CD4-positive, alpha-beta T cell treated with Interleukin-6 at 100 ng/mL for 8 hours (primary cell): ENCODE data around the gene CKAP2L.

ENCODE experiments used
- DNase-seq: peaks from one replicate; pipeline ENCODE4 v3.0.0-alpha.2; 2020; ENCODE audit warnings: mixed read lengths, low spot score

CKAP2L gene

DNA sequence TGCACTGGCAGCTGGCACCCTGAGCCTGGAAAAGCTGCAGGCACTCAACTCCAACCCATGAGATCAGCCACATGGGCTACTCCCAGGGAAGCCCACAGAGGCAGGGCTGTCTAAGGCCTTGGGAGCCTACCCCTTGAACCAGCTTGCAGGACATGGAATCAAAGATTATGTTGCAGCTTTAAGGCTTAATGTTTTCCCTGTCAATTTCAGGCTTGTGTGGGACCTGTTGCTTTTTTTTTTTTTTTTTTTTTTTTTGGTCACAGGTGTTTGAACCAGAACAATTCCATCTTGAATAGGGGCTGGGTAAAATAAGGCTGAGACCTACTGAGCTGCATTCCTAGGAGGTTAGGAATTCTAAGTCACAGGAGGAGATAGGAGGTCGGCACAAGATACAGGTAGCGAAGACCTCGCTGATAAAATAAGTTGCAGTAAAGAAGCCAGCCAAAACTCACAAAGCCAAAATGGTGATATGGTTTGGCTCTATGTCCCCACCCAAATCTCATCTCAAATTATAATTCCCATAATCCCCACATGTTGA, 27.4 kb upstream of the CKAP2L start:
- no peak for DNase-seq

GRCh38 chr2:112791019-112791418, 26.6 kb upstream of the CKAP2L start:
- no peak for DNase-seq

- DNase-seq = no peak
Measured at GRCh38 chr2:112790305-112790704, 25.9 kb upstream of the CKAP2L start.

DNA sequence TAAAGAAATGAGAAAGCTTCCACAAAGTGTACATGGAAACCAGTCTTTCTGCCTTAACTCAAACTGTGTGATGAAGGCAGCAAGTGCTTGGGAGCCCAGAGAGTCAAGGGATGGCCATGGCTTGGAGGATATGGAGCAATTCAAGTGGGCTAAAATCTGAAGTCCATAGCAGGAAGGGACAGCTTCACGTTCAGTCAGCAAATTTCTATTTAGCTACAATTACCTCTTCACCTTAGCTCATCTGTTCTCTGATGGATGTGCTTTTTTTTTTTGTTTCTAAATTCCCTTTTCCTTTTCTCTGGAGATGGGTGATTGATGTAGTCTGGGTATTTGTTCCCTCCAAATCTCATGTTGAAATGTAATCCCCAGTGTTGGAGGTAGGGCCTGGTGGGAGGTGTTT, 24.8 kb upstream of the CKAP2L start:
- DNase-seq = no peak

DNA sequence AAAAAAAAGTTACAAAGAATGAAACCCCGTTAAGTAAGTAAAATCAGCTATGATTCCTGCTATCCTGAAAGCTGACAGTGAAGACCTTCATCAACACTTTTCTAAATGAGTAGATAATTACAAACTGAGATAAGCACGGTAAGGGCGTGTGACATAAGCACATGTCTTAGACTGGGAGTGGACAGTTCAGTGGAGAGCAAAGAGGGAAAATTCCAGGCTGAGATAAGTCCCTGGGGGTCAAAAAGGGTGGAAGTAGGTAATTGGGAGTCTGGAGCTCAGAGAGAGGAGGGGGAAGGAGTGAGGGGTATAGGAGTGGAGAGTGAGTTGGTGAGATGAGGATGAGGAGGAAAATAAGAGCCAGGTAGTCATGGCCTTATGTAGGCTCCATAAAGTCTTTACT, 24.2 kb upstream of the CKAP2L start:
- DNase-seq = no peak

- DNase-seq = no peak
Measured at GRCh38 chr2:112787729-112788393, 23.5 kb upstream of the CKAP2L start.

- no peak for DNase-seq
Measured at GRCh38 chr2:112787294-112787693, 22.9 kb upstream of the CKAP2L start.

GRCh38 chr2:112784199-112785189, 20.1 kb upstream of the CKAP2L start, which contains the start of gene IL1A:
IL1A (minus strand) TSS chr2:112784493; CDS start chr2:112783770, 723 bp downstream.
- no peak for DNase-seq

DNA sequence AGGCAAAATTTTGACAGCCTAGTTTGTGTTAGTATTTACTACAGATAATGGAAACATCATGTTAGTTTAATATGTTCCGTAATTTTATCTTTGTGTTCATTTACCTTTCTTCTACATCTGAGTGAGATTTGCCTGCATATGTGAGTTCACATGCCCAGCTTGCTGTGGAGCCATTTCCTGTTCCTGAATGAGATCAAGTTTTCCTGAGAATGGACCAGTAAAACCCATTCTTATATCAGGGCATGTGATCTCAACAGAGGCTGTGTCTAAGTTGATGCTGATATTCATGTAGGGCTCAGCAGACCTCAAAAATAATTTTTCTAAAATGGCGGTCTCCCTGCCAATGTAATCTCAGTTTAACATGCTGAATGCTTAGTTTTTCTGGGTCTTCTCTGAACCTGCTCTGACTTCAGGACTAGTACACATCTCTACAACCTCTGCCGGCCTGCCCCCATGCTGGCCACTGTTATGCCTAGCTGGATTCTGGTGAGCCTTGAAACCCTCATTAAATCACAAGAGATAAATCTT, 18.8 kb upstream of the CKAP2L start:
- no peak for DNase-seq

GRCh38 chr2:112782234-112782799, 17.9 kb upstream of the CKAP2L start:
- no peak for DNase-seq

DNA sequence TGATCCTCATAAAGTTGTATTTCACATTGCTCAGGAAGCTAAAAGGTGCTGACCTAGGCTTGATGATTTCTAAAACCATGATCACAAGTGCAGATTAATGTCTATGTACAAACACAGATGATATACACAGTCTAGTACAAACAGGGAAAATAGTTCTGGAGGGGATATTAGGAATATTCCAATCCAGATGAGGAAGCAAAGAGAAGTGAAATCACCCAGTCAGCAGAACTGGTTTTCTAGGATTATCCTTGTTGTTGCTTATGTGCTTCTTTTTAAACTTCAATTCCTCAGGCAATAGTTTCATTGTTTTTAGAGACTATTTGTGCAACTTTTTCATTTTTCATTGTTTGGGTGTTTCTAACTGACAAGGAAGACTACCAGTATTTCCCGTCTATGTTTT, 15.2 kb upstream of the CKAP2L start:
- DNase-seq = no peak

- no peak for DNase-seq
Measured at GRCh38 chr2:112777036-112777435, 12.6 kb upstream of the CKAP2L start.

GRCh38 chr2:112776113-112776512, 11.7 kb upstream of the CKAP2L start:
- no peak for DNase-seq

- no peak for DNase-seq
Measured at GRCh38 chr2:112774536-112775285, 10.3 kb upstream of the CKAP2L start.

GRCh38 chr2:112773556-112773955, 9.1 kb upstream of the CKAP2L start:
- DNase-seq = no peak

DNA sequence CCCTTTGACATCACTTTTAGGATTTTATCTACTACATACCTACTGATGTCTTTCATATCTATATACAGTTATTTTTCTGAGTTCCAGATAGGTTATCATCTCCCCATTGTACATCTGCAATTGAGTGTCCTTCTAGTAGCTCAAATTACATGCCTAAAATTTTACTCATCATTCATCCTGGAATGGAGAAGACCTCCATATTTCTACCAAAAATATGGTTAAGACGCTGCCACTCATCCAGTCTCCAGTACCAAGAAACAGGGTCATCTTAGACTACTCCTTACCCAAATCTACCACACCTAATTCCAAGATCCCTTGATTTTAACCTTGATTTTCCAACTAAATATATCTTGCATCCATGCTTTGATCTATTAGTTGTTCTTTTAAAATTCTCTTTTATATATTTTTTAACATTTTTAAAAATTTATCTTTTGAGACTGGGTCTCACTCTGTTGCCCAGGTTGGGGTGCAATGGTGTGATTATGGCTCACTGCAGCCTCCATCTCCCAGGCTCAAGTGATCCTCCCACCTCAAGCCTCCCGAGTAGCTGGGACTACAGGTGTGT, 8.6 kb upstream of the CKAP2L start:
- no peak for DNase-seq

- DNase-seq = no peak
Measured at GRCh38 chr2:112772322-112772721, 7.9 kb upstream of the CKAP2L start.

- DNase-seq = no peak
Measured at GRCh38 chr2:112768432-112768831, 4.0 kb upstream of the CKAP2L start.

DNA sequence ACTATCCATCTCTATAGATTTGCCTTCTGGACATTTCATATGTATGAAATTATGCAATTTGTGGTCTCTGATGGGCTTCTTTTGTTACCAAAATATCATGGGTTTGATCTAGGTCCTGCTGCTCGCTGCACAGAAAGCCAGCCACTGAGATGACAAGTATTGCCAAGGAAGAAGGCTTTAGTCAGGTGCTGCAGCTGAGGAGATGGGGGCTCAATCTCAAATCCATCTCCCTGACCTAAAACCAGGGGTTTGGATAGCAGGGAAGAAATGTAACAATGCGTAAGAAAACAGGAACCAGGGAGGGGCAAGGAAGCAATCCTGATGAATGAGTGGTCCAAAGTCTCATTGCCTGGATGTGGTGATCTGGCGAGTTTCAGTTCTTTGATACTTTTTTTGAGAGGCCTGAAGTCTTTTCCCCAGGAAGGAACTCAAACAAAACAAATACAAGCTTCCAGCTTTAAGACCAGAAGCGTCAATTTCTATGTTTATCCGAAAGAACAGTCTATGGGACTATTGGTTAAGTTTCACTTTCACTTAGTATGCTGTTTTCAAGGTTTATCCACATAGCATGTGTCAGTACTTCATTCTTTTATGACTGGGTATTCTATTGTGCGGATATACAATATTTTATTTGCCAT, 3.4 kb upstream of the CKAP2L start:
- no peak for DNase-seq

GRCh38 chr2:112765251-112765650, 842 bp upstream of the CKAP2L start:
- no peak for DNase-seq

DNA sequence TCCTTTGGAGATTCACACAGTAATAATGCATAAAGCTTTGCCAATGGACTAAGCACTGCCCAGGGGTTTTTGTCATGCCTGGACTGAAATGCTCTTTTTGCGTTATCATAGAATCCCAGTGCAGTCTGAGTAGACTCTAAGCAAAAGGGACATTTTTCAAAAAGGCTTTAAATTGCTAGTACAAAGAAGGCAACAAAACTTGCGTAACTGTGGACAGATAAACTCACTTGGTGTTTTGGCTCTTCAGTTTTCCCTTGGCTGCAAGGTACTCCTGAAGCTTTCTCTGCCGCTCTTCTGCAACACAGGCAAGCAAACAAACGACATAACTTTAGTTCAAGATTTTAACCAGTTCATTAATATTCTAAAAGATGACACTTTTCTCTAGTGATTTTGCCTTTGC, 2.1 kb downstream of the CKAP2L start:
- DNase-seq = no peak
